PC-3 (cell line): ENCODE results near the gene PPP1R14C.

ENCODE experiments used
- EZH2 ChIP-seq: fragments of 300-600 bp; sonication (generic); IDR thresholded peaks from one replicate; pipeline ENCODE4 v1.6.1; 2017; ENCODE audit warnings: antibody characterized with exemption, mild to moderate bottlenecking, low read length; ENCODE audit not compliant: unreplicated experiment
- EZH2phosphoT487 ChIP-seq: fragments of 300-600 bp; sonication (generic); IDR thresholded peaks from 2 replicates; pipeline ENCODE4 v1.6.1; 2018; ENCODE audit warnings: mild to moderate bottlenecking, antibody characterized with exemption, low read length, borderline replicate concordance
- TF ChIP-seq, protein P1 (sequence below): fragments of 300-600 bp; sonication (generic); conservative IDR thresholded peaks from 2 replicates; pipeline ENCODE4 v1.5.1; 2017; ENCODE audit warnings: antibody characterized with exemption, low read depth, mild to moderate bottlenecking, low read length

DNA sequence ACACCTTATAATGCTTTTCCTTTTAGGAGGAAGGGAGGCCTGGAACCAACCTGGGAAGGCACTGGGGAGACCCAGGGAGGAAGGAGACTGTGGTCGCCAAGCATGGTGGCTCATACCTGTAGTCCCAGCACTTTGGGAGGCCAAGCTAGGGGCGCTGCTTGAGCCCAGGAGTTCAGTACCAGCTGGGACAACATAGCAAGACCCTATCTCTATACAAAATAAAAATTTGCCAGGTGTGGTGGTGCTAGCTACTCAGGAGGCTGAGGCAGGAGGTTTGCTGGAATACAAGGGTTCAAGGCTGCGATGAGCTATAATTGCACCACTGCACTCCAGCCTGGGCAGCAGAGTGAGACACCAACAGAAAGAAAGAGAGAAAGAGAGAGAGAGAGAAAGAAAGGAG lies 36.2 kb downstream of the PPP1R14C start:
- TF ChIP-seq, protein P1, sequence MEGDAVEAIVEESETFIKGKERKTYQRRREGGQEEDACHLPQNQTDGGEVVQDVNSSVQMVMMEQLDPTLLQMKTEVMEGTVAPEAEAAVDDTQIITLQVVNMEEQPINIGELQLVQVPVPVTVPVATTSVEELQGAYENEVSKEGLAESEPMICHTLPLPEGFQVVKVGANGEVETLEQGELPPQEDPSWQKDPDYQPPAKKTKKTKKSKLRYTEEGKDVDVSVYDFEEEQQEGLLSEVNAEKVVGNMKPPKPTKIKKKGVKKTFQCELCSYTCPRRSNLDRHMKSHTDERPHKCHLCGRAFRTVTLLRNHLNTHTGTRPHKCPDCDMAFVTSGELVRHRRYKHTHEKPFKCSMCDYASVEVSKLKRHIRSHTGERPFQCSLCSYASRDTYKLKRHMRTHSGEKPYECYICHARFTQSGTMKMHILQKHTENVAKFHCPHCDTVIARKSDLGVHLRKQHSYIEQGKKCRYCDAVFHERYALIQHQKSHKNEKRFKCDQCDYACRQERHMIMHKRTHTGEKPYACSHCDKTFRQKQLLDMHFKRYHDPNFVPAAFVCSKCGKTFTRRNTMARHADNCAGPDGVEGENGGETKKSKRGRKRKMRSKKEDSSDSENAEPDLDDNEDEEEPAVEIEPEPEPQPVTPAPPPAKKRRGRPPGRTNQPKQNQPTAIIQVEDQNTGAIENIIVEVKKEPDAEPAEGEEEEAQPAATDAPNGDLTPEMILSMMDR = no peak
- no peak for TF ChIP-seq EZH2phosphoT487
- no peak for TF ChIP-seq EZH2
